Activated T-helper 1 cell treated with anti-CD3 and anti-CD28 coated beads, Interleukin-2, amount 50 U/mL, for 16 hours (primary cell): ENCODE results near the gene SEMA6B.

Experiments used
- DNase-seq, 2 donors: peaks; one replicate each; pipeline ENCODE4 v3.0.0-alpha.2; 2020; ENCODE audit warnings: low read depth in 1 of 2, low spot score in 1 of 2

The SEMA6B gene

DNA sequence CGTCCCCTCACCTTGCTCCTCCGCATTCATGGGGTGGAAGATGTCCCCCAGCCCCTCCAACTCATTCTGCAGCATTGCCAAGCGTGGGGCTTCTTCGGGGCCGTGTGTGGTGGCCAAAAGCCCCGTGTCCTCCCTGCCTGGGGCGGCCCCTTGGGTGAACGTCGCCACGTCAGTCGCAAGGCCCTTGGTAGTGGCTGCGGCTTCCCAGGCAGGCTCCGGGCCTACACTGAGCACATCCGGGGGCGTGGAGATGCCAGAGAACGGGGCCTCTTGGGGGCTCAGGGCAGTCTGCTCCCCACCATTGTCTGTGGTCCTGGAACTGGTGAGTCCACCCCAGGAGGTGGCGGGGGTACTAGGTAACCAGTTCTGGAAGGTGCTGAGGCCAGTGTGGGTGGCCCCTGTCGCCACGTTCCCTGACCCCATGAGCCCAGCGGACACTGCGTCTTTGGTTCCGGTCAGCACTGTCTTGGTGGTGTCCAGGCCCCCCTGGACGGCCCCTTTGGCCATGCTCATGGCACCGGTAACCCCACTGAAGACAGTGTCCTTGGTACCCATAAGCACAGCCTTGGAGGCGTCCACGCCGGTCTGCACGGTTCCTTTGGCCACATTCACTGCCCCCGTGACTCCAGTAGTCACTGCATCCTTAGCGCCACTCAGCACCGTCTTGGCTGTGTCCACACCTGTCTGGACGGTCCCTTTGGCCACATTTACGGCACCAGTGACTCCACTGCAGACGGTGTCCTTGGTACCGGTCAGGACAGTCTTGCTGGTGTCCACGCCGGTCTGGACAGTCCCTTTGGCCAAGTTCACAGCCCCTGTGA is 48.8 kb downstream of the SEMA6B start:
- DNase-seq, result no peak

- DNase-seq, result no peak
Measured at GRCh38 chr19:4508698-4509097, 50.8 kb downstream of the SEMA6B start.

- DNase-seq, result no peak
Measured at GRCh38 chr19:4507804-4508203, 51.7 kb downstream of the SEMA6B start.

DNA sequence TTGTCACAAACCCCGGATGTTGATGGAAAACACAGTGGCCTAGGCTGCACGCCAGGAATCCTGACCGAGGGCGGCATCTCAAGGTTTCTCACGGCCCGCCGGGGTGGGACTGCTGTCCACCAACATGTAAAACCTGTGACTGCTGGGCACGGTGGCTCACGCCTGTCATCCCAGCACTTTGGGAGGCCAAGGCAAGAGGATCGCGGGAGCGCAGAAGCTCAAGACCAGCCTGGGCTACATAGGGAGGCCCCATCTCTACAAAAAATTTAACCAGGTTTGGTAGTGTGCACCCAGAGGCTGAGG is 52.4 kb downstream of the SEMA6B start:
- DNase-seq, result no peak

GRCh38 chr19:4506449-4507149 is 52.9 kb downstream of the SEMA6B start:
- no peak for DNase-seq

GRCh38 chr19:4505570-4506448 is 53.7 kb downstream of the SEMA6B start:
- no peak for DNase-seq

DNA sequence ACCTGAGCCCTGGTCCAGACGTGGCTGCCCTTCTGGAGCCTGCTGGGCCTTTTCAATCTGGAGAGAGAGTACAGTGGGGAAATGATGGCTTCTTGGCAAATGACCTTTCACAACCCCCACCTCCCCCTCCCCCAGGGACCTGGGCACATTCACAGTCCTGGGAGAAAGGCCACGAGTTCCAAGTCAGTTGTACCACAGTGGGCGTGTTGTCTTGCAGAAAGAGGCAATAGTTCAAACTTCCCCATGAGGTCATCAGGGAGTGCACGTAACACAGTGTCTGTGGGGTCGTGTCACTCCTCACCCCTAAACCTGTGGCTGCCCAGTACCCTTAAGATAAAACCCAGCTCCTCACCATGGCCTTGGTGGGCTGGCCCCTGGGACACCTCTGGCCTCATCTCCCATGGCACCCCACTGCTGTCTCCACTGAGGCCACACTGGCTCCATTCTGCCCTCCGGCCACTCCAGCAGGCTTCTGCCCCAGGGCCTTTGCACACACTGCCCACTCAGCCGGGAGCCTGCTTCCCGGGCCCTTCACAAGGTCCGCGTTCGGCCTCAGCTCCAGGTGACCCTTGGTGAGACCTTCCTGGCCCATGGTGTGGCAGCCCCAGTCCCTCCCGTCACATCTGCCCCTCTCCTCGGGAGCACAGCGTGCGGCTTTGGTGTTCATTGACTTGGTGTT is 54.5 kb downstream of the SEMA6B start:
- DNase-seq, result no peak

GRCh38 chr19:4504297-4504701 is 55.2 kb downstream of the SEMA6B start:
- no peak for DNase-seq

- DNase-seq, result no peak
Measured at GRCh38 chr19:4503825-4504170, 55.7 kb downstream of the SEMA6B start.

DNA sequence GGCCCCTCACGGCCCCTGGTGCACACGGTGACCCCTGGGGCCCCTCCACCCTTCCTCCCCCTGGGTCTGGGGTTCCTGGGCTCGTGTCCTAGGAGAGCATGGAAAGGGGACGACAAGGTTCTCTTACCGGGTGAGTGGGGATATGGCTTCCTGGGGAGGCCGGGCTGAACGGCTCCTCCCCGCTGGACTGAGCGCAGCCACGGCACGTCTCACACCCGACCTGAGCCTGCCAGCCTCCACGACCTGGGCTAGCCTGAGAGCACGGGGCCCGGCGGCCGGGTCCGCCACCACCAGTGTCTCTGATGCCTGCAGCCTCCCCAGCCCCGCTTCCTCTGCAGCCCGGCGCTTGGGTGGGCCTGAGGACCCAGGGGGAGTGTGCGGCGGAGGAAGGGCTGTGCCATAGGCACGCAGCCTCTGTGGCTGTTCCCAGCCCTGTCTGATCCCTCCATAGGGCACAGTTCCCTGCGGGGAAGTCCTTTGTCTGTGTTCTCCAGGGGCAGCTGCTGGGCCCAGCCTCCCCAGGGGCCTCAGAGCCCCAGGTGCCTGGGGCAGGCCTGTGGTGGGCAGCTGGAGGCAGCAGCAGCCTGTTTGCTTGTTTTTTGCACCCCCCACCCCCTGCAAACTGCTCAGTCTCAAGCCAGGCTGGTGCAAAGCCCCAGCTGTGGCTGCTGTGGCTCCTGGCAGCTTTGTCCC is 56.2 kb downstream of the SEMA6B start:
- DNase-seq, result no peak

DNA sequence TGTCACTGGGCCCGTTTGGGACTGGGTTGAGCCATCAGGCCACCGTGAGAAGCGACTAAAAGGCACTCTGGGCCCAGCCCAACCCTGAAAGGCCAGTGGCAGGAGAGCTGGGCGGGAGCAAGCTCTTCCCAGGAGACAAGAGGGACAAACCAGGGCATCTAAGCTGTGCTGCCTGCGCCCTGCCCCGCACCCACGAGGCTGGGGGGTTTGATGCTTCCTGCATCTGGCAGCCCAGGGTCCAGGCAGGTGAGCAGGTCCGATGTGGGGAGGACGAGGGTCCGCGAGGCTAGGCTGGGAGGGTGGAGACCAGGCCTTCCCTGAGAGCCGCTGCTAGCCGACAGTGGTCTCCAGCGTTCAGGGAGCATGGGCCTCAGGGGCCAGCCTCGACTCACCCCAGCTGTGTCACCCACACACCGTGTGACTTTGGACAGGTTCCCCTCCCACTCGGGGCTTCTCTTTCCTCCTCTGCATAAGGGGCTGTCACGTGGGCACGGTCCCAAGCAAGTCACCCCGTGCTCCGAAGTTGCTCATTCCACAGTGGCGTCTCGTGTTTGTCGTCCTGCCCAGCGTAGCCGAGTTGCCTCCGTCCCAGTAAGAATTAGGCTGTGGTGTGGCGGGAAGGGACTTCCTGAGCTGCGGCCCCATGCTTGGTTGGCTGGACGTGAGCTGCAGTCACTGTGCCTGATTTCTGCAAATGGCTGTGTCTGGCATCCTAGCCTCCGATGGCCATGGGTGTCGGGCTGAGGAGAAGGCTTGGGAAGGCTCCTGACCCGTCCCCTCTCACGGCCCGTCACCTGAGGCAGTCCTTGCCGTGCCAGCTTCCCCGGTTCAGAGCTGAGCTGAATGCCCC is 57.0 kb downstream of the SEMA6B start:
- no peak for DNase-seq

DNA sequence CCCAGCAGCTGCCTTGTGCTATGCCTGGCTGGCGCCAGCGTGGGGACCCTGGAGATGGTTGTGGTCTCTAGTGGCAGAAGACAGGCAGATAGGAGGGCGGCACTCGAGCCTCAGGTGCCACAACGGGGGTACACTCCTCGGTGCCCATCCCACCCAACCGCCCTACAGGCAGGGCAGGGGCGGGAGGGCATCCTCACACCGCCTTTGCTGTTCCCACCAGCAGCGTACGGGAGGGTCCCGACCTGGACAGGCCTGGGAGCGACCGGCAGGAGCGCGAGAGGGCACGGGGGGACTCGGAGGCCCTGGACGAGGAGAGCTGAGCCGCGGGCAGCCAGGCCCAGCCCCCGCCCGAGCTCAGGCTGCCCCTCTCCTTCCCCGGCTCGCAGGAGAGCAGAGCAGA is 57.8 kb downstream of the SEMA6B start:
- no peak for DNase-seq

GRCh38 chr19:4500841-4501591 is 58.5 kb downstream of the SEMA6B start:
- DNase-seq, result no peak

- no peak for DNase-seq
Measured at GRCh38 chr19:4499855-4500254, 59.6 kb downstream of the SEMA6B start.

DNA sequence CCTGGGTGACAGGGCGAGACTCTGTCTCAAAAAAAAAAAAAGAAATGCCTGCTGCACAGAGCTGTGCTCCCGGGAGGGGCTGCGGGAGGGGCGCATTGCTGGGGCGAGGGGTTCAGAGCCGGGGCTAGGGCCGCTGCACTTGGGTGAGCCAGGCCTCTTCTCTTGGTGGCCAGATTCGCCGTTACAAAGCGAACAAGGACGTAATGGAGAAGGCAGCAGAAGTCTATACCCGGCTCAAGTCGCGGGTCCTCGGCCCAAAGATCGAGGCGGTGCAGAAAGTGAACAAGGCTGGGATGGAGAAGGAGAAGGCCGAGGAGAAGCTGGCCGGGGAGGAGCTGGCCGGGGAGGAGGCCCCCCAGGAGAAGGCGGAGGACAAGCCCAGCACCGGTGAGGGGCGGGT is 60.2 kb downstream of the SEMA6B start:
- no peak for DNase-seq

- no peak for DNase-seq
Measured at GRCh38 chr19:4498694-4499093, 60.8 kb downstream of the SEMA6B start.

DNA sequence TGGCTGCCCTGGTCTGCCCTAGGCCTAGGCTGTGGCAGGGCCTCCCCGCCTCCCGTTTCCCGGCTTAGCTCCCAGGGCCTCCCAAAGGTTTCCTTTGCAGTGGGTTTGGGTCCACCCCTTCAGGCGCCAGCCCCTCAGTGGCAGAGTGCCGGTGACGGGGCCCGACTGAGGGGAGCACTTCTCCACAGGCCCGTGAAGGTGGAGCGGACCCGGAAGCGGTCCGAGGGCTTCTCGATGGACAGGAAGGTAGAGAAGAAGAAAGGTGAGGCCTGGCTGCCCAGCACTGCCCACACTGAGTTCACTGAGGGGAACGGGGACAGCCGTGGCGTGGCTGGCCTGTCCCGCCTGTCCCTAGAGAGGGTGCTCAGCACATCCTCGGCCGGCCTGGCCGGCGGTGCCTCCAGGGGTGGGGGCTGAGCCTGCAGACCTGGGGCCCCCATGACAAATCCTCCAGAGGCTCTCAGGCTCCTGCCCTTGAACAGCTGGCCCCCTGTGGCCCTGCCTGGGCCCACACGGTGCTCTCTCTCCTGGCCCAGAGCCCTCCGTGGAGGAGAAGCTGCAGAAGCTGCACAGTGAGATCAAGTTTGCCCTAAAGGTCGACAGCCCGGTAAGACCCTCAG is 61.6 kb downstream of the SEMA6B start:
- no peak for DNase-seq

DNA sequence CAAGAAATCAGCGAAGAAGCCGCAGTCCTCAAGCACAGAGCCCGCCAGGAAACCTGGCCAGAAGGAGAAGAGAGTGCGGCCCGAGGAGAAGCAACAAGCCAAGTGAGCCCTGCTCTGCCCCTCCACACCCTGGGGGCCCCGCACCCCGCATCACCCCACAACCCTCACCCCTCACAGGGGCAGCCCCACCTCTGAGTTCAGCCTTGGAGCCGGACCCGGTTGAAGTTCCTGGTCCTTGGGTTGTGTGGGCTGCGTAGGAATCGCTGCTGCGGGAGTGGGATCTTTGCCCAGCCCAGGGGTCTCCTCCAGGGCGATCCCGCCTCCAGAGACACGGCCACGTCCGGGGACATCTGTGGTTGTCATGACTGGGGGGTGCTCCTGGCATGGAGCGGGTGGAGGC is 63.2 kb downstream of the SEMA6B start:
- no peak for DNase-seq

DNA sequence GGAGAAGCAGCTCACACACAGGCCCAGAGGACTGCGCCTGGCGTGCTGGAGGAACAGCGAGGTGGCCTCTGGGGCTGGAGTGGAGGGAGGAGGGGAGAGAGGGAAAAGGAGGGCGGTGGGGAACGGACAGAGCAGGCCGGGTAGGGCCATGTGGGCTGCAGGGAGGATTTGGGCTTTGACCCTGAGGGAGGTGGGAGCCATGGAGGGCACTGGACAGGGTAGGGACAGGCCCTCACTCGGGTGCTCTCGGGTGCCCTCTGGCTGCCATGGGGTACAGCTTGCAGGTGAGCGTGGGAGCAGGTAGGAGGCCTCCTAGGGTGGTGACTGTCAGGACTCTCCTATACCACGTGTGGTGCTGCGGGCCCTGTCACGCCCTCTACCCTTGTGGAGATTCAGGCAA is 64.0 kb downstream of the SEMA6B start:
- no peak for DNase-seq
